Lower leg skin (tissue), 3 donors: ENCODE results near the gene GRIA1.

ENCODE experiments used
- CTCF ChIP-seq, 3 donors: fragments of 450-650 bp; IDR thresholded peaks; one replicate each; pipeline ENCODE4 v1.5.1; 2016; ENCODE audit warnings: antibody characterized with exemption in 3 of 3, mild to moderate bottlenecking in 3 of 3, moderate library complexity in 2 of 3
- POLR2A ChIP-seq, 2 donors: fragments of 450-650 bp; IDR thresholded peaks; one replicate each; pipeline ENCODE4 v1.6.1; 2016 to 2017; ENCODE audit warnings: antibody characterized with exemption in 2 of 2, mild to moderate bottlenecking in 1 of 2, moderate library complexity in 1 of 2

GRCh38 chr5:153714798-153715197 lies 224.3 kb downstream of the GRIA1 start:
- TF ChIP-seq CTCF (IDR thresholded peaks at IDR 0.05), result no peak
- TF ChIP-seq POLR2A (IDR thresholded peaks at IDR 0.05), result no peak
